IMR-90 (cell line): ENCODE results near the gene ZNHIT2. TPM values are rescaled to one million over a fixed set of nuclear protein-coding genes. Genes with fewer than 3 reads are reported as not detected.
A peak's percentile ranks its signal among the peaks of the same experiment; 100 is the strongest.

Source experiments
- ATAC-seq: fragments of 200-7000 bp; cut with Tn5 transposase; 2 replicates; pipeline ENCODE4 v1.9.1; 2020; ENCODE audit warnings: low read depth, mild to moderate bottlenecking, moderate library complexity
- BruUV-seq: library from RNA; stranded (reverse); fragments of 400-500 nt; replicated peaks from 2 replicates; lab custom pipeline; 2021; lab: Mats Ljungman, UMichigan
- CTCF ChIA-PET: fragments of 300-600 bp; formaldehyde crosslinking; extraction: SDS; loops from one replicate; lab custom pipeline; 2021; ENCODE audit warnings: antibody characterized with exemption; lab: Yijun Ruan, JAX
- POLR2A ChIA-PET: fragments of 300-600 bp; sonication (Branson Sonifier 250); formaldehyde crosslinking; loops from one replicate; lab custom pipeline; 2022; ENCODE audit warnings: antibody characterized with exemption; ENCODE audit not compliant: unreplicated experiment; lab: Charles Lee
- DNase-seq: peaks from one replicate; pipeline ENCODE4 v3.0.0; 2013
- H2AFZ ChIP-seq: replicated peaks from 2 replicates; pipeline ENCODE3; 2013; ENCODE audit warnings: low read length, mild to moderate bottlenecking; ENCODE audit not compliant: poor library complexity
- H2AK5ac ChIP-seq: 2 replicates; pipeline ENCODE4 v1.6.1; 2013; ENCODE audit warnings: low read depth, low read length, inconsistent platforms
- H2AK9ac ChIP-seq: replicated peaks from 2 replicates; pipeline ENCODE3; 2013; ENCODE audit warnings: mild to moderate bottlenecking, low read depth, low read length, moderate library complexity; ENCODE audit not compliant: poor library complexity
- H2BK120ac ChIP-seq: 2 replicates; pipeline ENCODE4 v1.6.1; 2013; ENCODE audit warnings: low read depth, low read length, inconsistent platforms
- H2BK15ac ChIP-seq: 3 replicates; pipeline ENCODE4 v1.6.1; 2013; ENCODE audit warnings: low read depth, low read length, inconsistent platforms
- H2BK20ac ChIP-seq: 2 replicates; pipeline ENCODE4 v1.6.1; 2013; ENCODE audit warnings: low read depth, mild to moderate bottlenecking, inconsistent platforms, low read length, moderate library complexity
- H2BK5ac ChIP-seq: 2 replicates; pipeline ENCODE4 v1.6.1; 2013; ENCODE audit warnings: mild to moderate bottlenecking, low read depth, low read length, inconsistent platforms; ENCODE audit not compliant: poor library complexity, severe bottlenecking
- H3K14ac ChIP-seq: replicated peaks from 2 replicates; pipeline ENCODE4 v1.6.1; 2013; ENCODE audit warnings: low read depth, low read length, inconsistent platforms
- H3K18ac ChIP-seq: 2 replicates; pipeline ENCODE4 v1.6.1; 2013; ENCODE audit warnings: low read depth, low read length, control low read depth
- H3K23ac ChIP-seq: 2 replicates; pipeline ENCODE4 v1.6.1; 2013; ENCODE audit warnings: low read depth, low read length, inconsistent platforms
- H3K27ac ChIP-seq: 2 replicates; pipeline ENCODE4 v1.5.1; 2013; ENCODE audit warnings: mild to moderate bottlenecking, control low read depth, low read length; ENCODE audit not compliant: insufficient read depth
- H3K27me3 ChIP-seq: 2 replicates; pipeline ENCODE4 v1.6.1; 2013; ENCODE audit warnings: low read length; ENCODE audit not compliant: control insufficient read depth, insufficient read depth
- H3K36me3 ChIP-seq: 2 replicates; pipeline ENCODE4 v1.6.1; 2013; ENCODE audit warnings: low read length, mixed read lengths; ENCODE audit not compliant: control insufficient read depth, insufficient read depth
- H3K4ac ChIP-seq: 2 replicates; pipeline ENCODE4 v1.6.1; 2013; ENCODE audit warnings: low read depth, low read length, inconsistent platforms
- H3K4me1 ChIP-seq: 2 replicates; pipeline ENCODE4 v1.6.1; 2013; ENCODE audit warnings: low read length, mixed read lengths; ENCODE audit not compliant: control insufficient read depth, insufficient read depth
- H3K4me2 ChIP-seq: 2 replicates; pipeline ENCODE4 v1.6.1; 2013; ENCODE audit warnings: low read depth, mild to moderate bottlenecking, control low read depth, low read length, moderate library complexity
- H3K4me3 ChIP-seq: 2 replicates; pipeline ENCODE4 v1.5.1; 2013; ENCODE audit warnings: low read depth, mild to moderate bottlenecking, control low read depth, low read length, moderate library complexity; ENCODE audit not compliant: insufficient read depth
- H3K56ac ChIP-seq: 2 replicates; pipeline ENCODE4 v1.6.1; 2013; ENCODE audit warnings: low read length, inconsistent platforms; ENCODE audit not compliant: insufficient read depth; ENCODE audit errors: extremely low read depth
- H3K79me1 ChIP-seq, 2 experiments: 2 replicates each; pipeline ENCODE4 v1.6.1; 2013; ENCODE audit warnings: low read length in 2 of 2, inconsistent platforms in 1 of 2, low read depth in 1 of 2
- H3K9ac ChIP-seq: 2 replicates; pipeline ENCODE4 v1.6.1; 2013; ENCODE audit warnings: low read depth, low read length, control low read depth
- H3K9me1 ChIP-seq: 2 replicates; pipeline ENCODE4 v1.6.1; 2013; ENCODE audit warnings: low read length, inconsistent platforms; ENCODE audit not compliant: insufficient read depth
- H3K9me3 ChIP-seq: 2 replicates; pipeline ENCODE4 v1.6.1; 2013; ENCODE audit warnings: low read length; ENCODE audit not compliant: control insufficient read depth, insufficient read depth
- H4K20me1 ChIP-seq: 2 replicates; pipeline ENCODE4 v1.6.1; 2013; ENCODE audit warnings: low read length, inconsistent platforms; ENCODE audit not compliant: insufficient read depth
- H4K5ac ChIP-seq: 2 replicates; pipeline ENCODE4 v1.6.1; 2013; ENCODE audit warnings: mild to moderate bottlenecking, low read depth, low read length, control low read depth
- H4K8ac ChIP-seq, 2 experiments: 2 replicates each; pipeline ENCODE4 v1.6.1; 2013; ENCODE audit warnings: low read depth in 2 of 2, low read length in 2 of 2, control low read depth in 1 of 2, inconsistent platforms in 1 of 2
- H4K91ac ChIP-seq: 2 replicates; pipeline ENCODE4 v1.6.1; 2013; ENCODE audit warnings: low read depth, low read length, inconsistent platforms; ENCODE audit not compliant: insufficient read depth
- BHLHE40 ChIP-seq: fragments of 150-350 bp; IDR thresholded peaks from 2 replicates; pipeline ENCODE4 v1.6.1; 2016; ENCODE audit warnings: mild to moderate bottlenecking, low read depth, low read length
- CEBPB ChIP-seq: IDR thresholded peaks from 2 replicates; pipeline ENCODE4 v1.6.1; 2012; ENCODE audit warnings: low read depth, low read length, improper control_type of control experiment
- CHD1 ChIP-seq: IDR thresholded peaks from 2 replicates; pipeline ENCODE4 v1.6.1; 2012; ENCODE audit warnings: low read depth, low read length, improper control_type of control experiment
- FOS ChIP-seq: fragments of 150-350 bp; IDR thresholded peaks from 2 replicates; pipeline ENCODE4 v1.6.1; 2016; ENCODE audit warnings: low read depth, low read length
- MXI1 ChIP-seq: IDR thresholded peaks from 2 replicates; pipeline ENCODE4 v1.6.1; 2012; ENCODE audit warnings: low read depth, mild to moderate bottlenecking, low read length, moderate library complexity, borderline replicate concordance
- NFE2L2 ChIP-seq: fragments of 150-350 bp; IDR thresholded peaks from 2 replicates; pipeline ENCODE4 v1.6.1; 2016; ENCODE audit warnings: low read depth, mild to moderate bottlenecking, low read length
- POLR2A ChIP-seq: IDR thresholded peaks from 2 replicates; pipeline ENCODE4 v1.6.1; 2012; ENCODE audit warnings: mild to moderate bottlenecking, low read depth, low read length
- RAD21 ChIP-seq: IDR thresholded peaks from 2 replicates; pipeline ENCODE4 v1.6.1; 2012; ENCODE audit warnings: low read length, improper control_type of control experiment
- RCOR1 ChIP-seq: IDR thresholded peaks from 2 replicates; pipeline ENCODE4 v1.6.1; 2012; ENCODE audit warnings: mild to moderate bottlenecking, low read length, improper control_type of control experiment; ENCODE audit not compliant: insufficient replicate concordance
- RFX5 ChIP-seq: IDR thresholded peaks from 2 replicates; pipeline ENCODE4 v1.8.0; 2012; ENCODE audit warnings: low read depth, mild to moderate bottlenecking, low read length, moderate library complexity
- SMC3 ChIP-seq: fragments of 150-350 bp; IDR thresholded peaks from 2 replicates; pipeline ENCODE4 v1.6.1; 2016; ENCODE audit warnings: low read depth, mild to moderate bottlenecking, antibody characterized with exemption, low read length, moderate library complexity
- USF2 ChIP-seq: fragments of 150-350 bp; IDR thresholded peaks from 2 replicates; pipeline ENCODE4 v1.6.1; 2017; ENCODE audit warnings: mild to moderate bottlenecking, antibody characterized with exemption, low read length, low read depth
- WGBS, 2 experiments: methylation state at CpG; one replicate each; pipeline versions ENCODE4 v1.1.5 to v1.1.7; 2013; ENCODE audit warnings: missing lambda C conversion rate in 2 of 2; ENCODE audit not compliant: insufficient read length in 1 of 2; ENCODE audit errors: extremely low coverage in 2 of 2; 5-methylcytosine and 5-hydroxymethylcytosine counted together
- dilution Hi-C: fragments of 300-500 bp; cut with HindIII; formaldehyde crosslinking; loops from one replicate; pipeline ENCODE4 v1.14.3; 2018; ENCODE audit warnings: low sequenced_read_pairs; ENCODE audit not compliant: unreplicated experiment
- in situ Hi-C: fragments of 300-500 bp; cut with MboI; formaldehyde crosslinking; loops from 3 replicates; pipeline ENCODE4 v1.14.3; 2019; ENCODE audit warnings: low sequenced_read_pairs, inconsistent platforms, mixed read lengths
- intact Hi-C: fragments of 100-400 bp; cut with micrococcal nuclease; formaldehyde crosslinking; loops from 2 replicates; pipeline ENCODE4 v1.10.0; 2022
- polyA plus RNA-seq, 3 experiments: library from polyadenylated mRNA; depleted of rRNA; stranded (reverse); fragments of >200 nt; gene quantifications; 2 replicates each; pipeline ENCODE4 v1.2.3, GENCODE V29; 2012; ENCODE audit warnings: low replicate concordance in 1 of 3
- total RNA-seq: library from RNA; depleted of rRNA; stranded (reverse); fragments of >200 nt; gene quantifications from 2 replicates; pipeline ENCODE4 v1.2.3, GENCODE V29; 2012

The ZNHIT2 gene
- total and polyA plus RNA-seq, 2 of the 4 experiments (the other 2 are of a cell fraction): 3.9 to 5.9 TPM

GRCh38 chr11:65072631-65072966, 44.9 kb downstream of the ZNHIT2 start:
- in situ Hi-C loops (no loop called here), intact Hi-C loops (no loop called here), dilution Hi-C loops (no loop called here)
- Histone ChIP-seq H2BK20ac (no peak overlapping the region), H3K9me1 (no peaks in the 10 kb centered on the region; the same call in 1 of the 2 replicates), H3K23ac (no peak overlapping the region), H2BK5ac (no peak overlapping the region), H2AK9ac (peak overlapping the region; percentile 42), H4K8ac (no peak overlapping the region), H3K4me3 (no peak overlapping the region), H3K36me3 (no peaks in the 10 kb centered on the region; the same call in none of the 2 replicates), H3K4ac (no peak overlapping the region), H3K4me2 (no peak overlapping the region), H2AK5ac (no peak overlapping the region), H3K9ac (no peak overlapping the region), H3K27ac (no peak overlapping the region), H3K79me1 (peaks cover 3 to 6% of the 10 kb centered on the region in 2 experiments; a peak in 3 of 4 replicates), H3K27me3 (no peaks in the 10 kb centered on the region), H4K91ac (no peak overlapping the region), H3K4me1 (no peaks in the 10 kb centered on the region), H4K20me1 (no peaks in the 10 kb centered on the region), H3K18ac (no peak overlapping the region), H4K5ac (no peak overlapping the region), H2BK120ac (no peak overlapping the region), H3K56ac (no peak overlapping the region), H2BK15ac (no peak overlapping the region), H2AFZ (no peak overlapping the region), H3K14ac (no peak overlapping the region), H3K9me3 (no peaks in the 10 kb centered on the region)
- ATAC-seq (no peak), DNase-seq (no peak)
- TF ChIP-seq SMC3 (no peak), CHD1 (no peak), FOS (no peak), MXI1 (no peak), CEBPB (no peak), BHLHE40 (no peak), POLR2A (no peak), RAD21 (no peak), RFX5 (no peak), RCOR1 (no peak), USF2 (no peak), NFE2L2 (no peak)
- ChIA-PET CTCF (no interaction called here), POLR2A (no interaction called here)
- BruUV-seq: no TSS peak
- WGBS, 2 experiments: no CpG with 5 or more reads among the region's 1 CpG
